GM23338 (cell line): Measurements from ENCODE around the gene EDNRB. TPM values are rescaled to one million over a fixed set of nuclear protein-coding genes. Genes with fewer than 3 reads are reported as not detected.
A peak's percentile ranks its signal among the peaks of the same experiment; 100 is the strongest.

Source experiments
- ATAC-seq: fragments of 200-7000 bp; cut with Tn5 transposase; 3 replicates; pipeline ENCODE4 v1.9.1; 2020
- DNase-seq: peaks from one replicate; pipeline ENCODE4 v3.0.0-alpha.2; 2015; ENCODE audit warnings: low spot score
- H2AFZ ChIP-seq: fragments of 200-600 bp; sonication (generic); 2 replicates; pipeline ENCODE4 v1.8.0; 2016; ENCODE audit warnings: antibody characterized with exemption, mild to moderate bottlenecking, moderate library complexity
- H3F3A ChIP-seq: fragments of 200-600 bp; sonication (generic); replicated peaks from 2 replicates; pipeline ENCODE4 v1.8.0; 2017; ENCODE audit warnings: antibody characterized with exemption, mixed run types, low read depth
- H3K27ac ChIP-seq: fragments of 200-600 bp; sonication (generic); 2 replicates; pipeline ENCODE4 v1.6.1; 2016; ENCODE audit warnings: low read depth
- H3K27me3 ChIP-seq: fragments of 200-600 bp; sonication (generic); 2 replicates; pipeline ENCODE4 v1.8.0; 2016; ENCODE audit warnings: mild to moderate bottlenecking, mixed run types, moderate library complexity; ENCODE audit not compliant: insufficient read depth
- H3K36me3 ChIP-seq: fragments of 200-600 bp; sonication (generic); 2 replicates; pipeline ENCODE4 v1.8.0; 2016; ENCODE audit warnings: mild to moderate bottlenecking; ENCODE audit not compliant: insufficient read depth
- H3K4me1 ChIP-seq: fragments of 200-600 bp; sonication (generic); 2 replicates; pipeline ENCODE4 v1.8.0; 2016; ENCODE audit warnings: mild to moderate bottlenecking, moderate library complexity; ENCODE audit not compliant: insufficient read depth
- H3K4me2 ChIP-seq: fragments of 200-600 bp; sonication (generic); 2 replicates; pipeline ENCODE4 v1.7.1; 2017; ENCODE audit warnings: mixed run types
- H3K4me3 ChIP-seq: fragments of 200-600 bp; sonication (generic); 2 replicates; pipeline ENCODE4 v1.6.1; 2016; ENCODE audit warnings: mixed run types
- H3K79me2 ChIP-seq: fragments of 200-600 bp; sonication (generic); replicated peaks from 2 replicates; pipeline ENCODE4 v1.8.0; 2017; ENCODE audit warnings: mild to moderate bottlenecking; ENCODE audit not compliant: insufficient read depth
- H3K9me2 ChIP-seq: fragments of 200-600 bp; sonication (generic); 2 replicates; pipeline ENCODE4 v1.8.0; 2017; ENCODE audit not compliant: insufficient read depth
- H4K20me1 ChIP-seq: fragments of 200-600 bp; sonication (generic); replicated peaks from 2 replicates; pipeline ENCODE4 v1.8.0; 2017; ENCODE audit warnings: mild to moderate bottlenecking; ENCODE audit not compliant: insufficient read depth
- H3K27ac Mint-ChIP-seq: 2 replicates; pipeline ENCODE4 v1.8.0; 2020; ENCODE audit warnings: inconsistent platforms, mild to moderate bottlenecking, moderate library complexity, mixed read lengths
- H3K27me3 Mint-ChIP-seq: 3 replicates; pipeline ENCODE4 v1.8.0; 2022; ENCODE audit warnings: low read depth, mild to moderate bottlenecking, moderate library complexity, mixed read lengths, inconsistent platforms; ENCODE audit not compliant: insufficient read depth, poor library complexity
- H3K36me3 Mint-ChIP-seq: 3 replicates; pipeline ENCODE4 v1.8.0; 2021; ENCODE audit warnings: low read depth, mild to moderate bottlenecking, inconsistent platforms, moderate library complexity, mixed read lengths
- H3K4me1 Mint-ChIP-seq: 3 replicates; pipeline ENCODE4 v1.8.0; 2020; ENCODE audit warnings: mild to moderate bottlenecking, inconsistent platforms, mixed read lengths
- H3K4me3 Mint-ChIP-seq: 3 replicates; pipeline ENCODE4 v1.8.0; 2021; ENCODE audit warnings: moderate library complexity, mild to moderate bottlenecking, inconsistent platforms, mixed read lengths
- H3K9me3 Mint-ChIP-seq: 3 replicates; pipeline ENCODE4 v1.8.0; 2020; ENCODE audit warnings: moderate library complexity, mild to moderate bottlenecking, inconsistent platforms, mixed read lengths
- CREB1 ChIP-seq: fragments of 250-450 bp; sonication (Bioruptor Pico); IDR thresholded peaks from 2 replicates; pipeline ENCODE4 v1.5.0; 2020; ENCODE audit warnings: low read depth, mild to moderate bottlenecking, moderate library complexity
- EZH2 ChIP-seq: fragments of 200-600 bp; sonication (generic); IDR thresholded peaks from one replicate; pipeline ENCODE4 v1.8.0; 2017; ENCODE audit warnings: antibody characterized with exemption, mild to moderate bottlenecking, low read depth; ENCODE audit not compliant: unreplicated experiment
- JUNB ChIP-seq: IDR thresholded peaks from one replicate; pipeline ENCODE4 v1.6.1; 2016; ENCODE audit warnings: antibody characterized with exemption; ENCODE audit not compliant: unreplicated experiment
- NANOG ChIP-seq: IDR thresholded peaks from 2 replicates; pipeline ENCODE4 v1.6.1; 2016; ENCODE audit warnings: antibody characterized with exemption, borderline replicate concordance
- POLR2AphosphoS5 ChIP-seq: IDR thresholded peaks from 2 replicates; pipeline ENCODE4 v1.6.1; 2016; ENCODE audit warnings: antibody characterized with exemption, low read depth
- STAT1 ChIP-seq: IDR thresholded peaks from one replicate; pipeline ENCODE4 v1.6.1; 2016; ENCODE audit warnings: antibody characterized with exemption; ENCODE audit not compliant: unreplicated experiment
- ZNF114 ChIP-seq: fragments of 250-450 bp; sonication (Bioruptor Pico); IDR thresholded peaks from 2 replicates; pipeline ENCODE4 v1.5.0; 2020; ENCODE audit warnings: mild to moderate bottlenecking, moderate library complexity
- ZNF331 ChIP-seq: fragments of 250-450 bp; sonication (Bioruptor Pico); IDR thresholded peaks from 2 replicates; pipeline ENCODE4 v1.5.0; 2020; ENCODE audit warnings: low read depth, mild to moderate bottlenecking, moderate library complexity
- polyA plus RNA-seq: library from polyadenylated mRNA; unstranded; fragments of >200 nt; fragmentation: Nextera tagmentation; extraction: Ambion mirVana; gene quantifications from 2 replicates; pipeline ENCODE4 v1.2.1, GENCODE V29; 2016
- total RNA-seq: library from RNA; depleted of rRNA; stranded (reverse); fragments of >200 nt; shearing (Covaris generic); gene quantifications from 2 replicates; pipeline ENCODE4 v1.2.3, GENCODE V29; 2014
- TF ChIP-seq, protein P1 (sequence below): IDR thresholded peaks from one replicate; pipeline ENCODE4 v1.6.1; 2018; ENCODE audit warnings: antibody characterized with exemption; ENCODE audit not compliant: unreplicated experiment
- TF ChIP-seq, protein P2 (sequence below): fragments of 250-450 bp; sonication (Bioruptor Pico); IDR thresholded peaks from 2 replicates; pipeline ENCODE4 v1.5.0; 2020; ENCODE audit warnings: mild to moderate bottlenecking, moderate library complexity
- TF ChIP-seq, protein P3 (sequence below): IDR thresholded peaks from 2 replicates; pipeline ENCODE4 v1.6.1; 2016; ENCODE audit warnings: antibody characterized with exemption

The EDNRB gene
- total and polyA plus RNA-seq, 2 experiments from 2014 or later: 27.9 to 28.9 TPM

DNA sequence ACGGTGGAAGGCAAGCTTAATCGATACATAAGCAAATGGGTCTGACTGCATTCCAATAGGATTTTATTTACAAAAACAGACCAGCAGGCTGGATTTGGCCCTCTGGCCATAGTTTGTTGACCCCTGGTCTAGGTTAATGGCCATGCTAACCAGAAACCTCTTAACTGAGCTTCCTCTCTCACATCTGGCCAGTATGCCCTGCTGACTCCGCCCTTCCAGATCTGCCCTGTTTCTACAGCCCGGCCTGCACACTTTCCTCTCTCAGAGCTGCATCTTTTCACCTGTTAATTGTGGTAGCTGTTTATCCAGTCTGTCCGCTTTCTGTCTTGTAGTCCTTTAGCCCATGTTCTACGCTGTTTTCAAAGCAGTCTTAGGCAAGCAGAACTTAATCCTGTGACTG lies 25.6 kb downstream of the EDNRB start:
- no peak overlapping the region for H3K4me3 ChIP-seq
- no peaks in the 10 kb centered on the region for H3K27me3 Mint-ChIP-seq
- no peaks in the 10 kb centered on the region for H3K79me2 ChIP-seq
- no peaks in the 10 kb centered on the region for H3K9me3 Mint-ChIP-seq
- no peak for TF ChIP-seq POLR2AphosphoS5
- no peak for TF ChIP-seq CREB1
- TF ChIP-seq JUNB: no peak
- TF ChIP-seq, protein P1, sequence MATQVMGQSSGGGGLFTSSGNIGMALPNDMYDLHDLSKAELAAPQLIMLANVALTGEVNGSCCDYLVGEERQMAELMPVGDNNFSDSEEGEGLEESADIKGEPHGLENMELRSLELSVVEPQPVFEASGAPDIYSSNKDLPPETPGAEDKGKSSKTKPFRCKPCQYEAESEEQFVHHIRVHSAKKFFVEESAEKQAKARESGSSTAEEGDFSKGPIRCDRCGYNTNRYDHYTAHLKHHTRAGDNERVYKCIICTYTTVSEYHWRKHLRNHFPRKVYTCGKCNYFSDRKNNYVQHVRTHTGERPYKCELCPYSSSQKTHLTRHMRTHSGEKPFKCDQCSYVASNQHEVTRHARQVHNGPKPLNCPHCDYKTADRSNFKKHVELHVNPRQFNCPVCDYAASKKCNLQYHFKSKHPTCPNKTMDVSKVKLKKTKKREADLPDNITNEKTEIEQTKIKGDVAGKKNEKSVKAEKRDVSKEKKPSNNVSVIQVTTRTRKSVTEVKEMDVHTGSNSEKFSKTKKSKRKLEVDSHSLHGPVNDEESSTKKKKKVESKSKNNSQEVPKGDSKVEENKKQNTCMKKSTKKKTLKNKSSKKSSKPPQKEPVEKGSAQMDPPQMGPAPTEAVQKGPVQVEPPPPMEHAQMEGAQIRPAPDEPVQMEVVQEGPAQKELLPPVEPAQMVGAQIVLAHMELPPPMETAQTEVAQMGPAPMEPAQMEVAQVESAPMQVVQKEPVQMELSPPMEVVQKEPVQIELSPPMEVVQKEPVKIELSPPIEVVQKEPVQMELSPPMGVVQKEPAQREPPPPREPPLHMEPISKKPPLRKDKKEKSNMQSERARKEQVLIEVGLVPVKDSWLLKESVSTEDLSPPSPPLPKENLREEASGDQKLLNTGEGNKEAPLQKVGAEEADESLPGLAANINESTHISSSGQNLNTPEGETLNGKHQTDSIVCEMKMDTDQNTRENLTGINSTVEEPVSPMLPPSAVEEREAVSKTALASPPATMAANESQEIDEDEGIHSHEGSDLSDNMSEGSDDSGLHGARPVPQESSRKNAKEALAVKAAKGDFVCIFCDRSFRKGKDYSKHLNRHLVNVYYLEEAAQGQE: no peak
- no peak for TF ChIP-seq ZNF331 (CRISPR knock-in tag)
- no peak for TF ChIP-seq ZNF114 (CRISPR knock-in tag)
- peak; percentile 11 for DNase-seq
- H3K4me2 ChIP-seq: no peak overlapping the region
- H3K9me2 ChIP-seq: no peaks in the 10 kb centered on the region; the same call in 1 of the 2 replicates
- H2AFZ ChIP-seq: 0 out of 2 replicates have a peak overlapping the region, but pooled peaks have one; percentile 9
- H3K4me1 Mint-ChIP-seq: peaks cover 13% of the 10 kb centered on the region
- no peaks in the 10 kb centered on the region for H3F3A ChIP-seq
- peaks cover 6% of the 10 kb centered on the region; the same call in 1 of the 2 replicates for H3K4me1 ChIP-seq
- H3K36me3 ChIP-seq: no peaks in the 10 kb centered on the region
- H3K27me3 ChIP-seq: no peaks in the 10 kb centered on the region
- no peak overlapping the region for H3K27ac ChIP-seq
- no peaks in the 10 kb centered on the region for H4K20me1 ChIP-seq
- no peak overlapping the region for H3K27ac Mint-ChIP-seq
- H3K36me3 Mint-ChIP-seq: peaks cover 1% of the 10 kb centered on the region
- peak; percentile 42; the same call in 2 of the 3 replicates for ATAC-seq
- no peak overlapping the region for H3K4me3 Mint-ChIP-seq

DNA sequence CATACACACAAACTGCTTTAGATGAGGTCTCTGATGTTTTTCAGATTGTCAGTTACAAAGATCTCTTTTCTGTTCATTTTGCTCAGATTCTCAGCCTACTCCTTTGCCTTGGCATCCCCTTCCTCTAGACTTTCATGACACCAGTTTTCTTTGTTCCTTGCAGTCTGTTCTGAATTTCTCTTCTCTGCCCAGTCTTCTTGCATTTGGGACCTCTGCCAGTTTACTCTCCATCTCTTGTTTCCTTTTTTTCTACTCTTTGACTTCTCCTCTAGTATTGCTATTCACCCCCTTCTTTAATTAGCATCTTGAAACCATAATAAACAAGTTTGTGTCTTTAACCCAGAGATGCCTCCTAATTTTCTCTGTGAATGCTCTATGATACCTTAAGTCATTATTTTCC lies 26.1 kb downstream of the EDNRB start:
- DNase-seq (no peak), ATAC-seq (no peak)
- Histone ChIP-seq H3K9me2 (no peaks in the 10 kb centered on the region; the same call in 1 of the 2 replicates), H4K20me1 (no peaks in the 10 kb centered on the region), H2AFZ (no peak overlapping the region), H3K36me3 (no peaks in the 10 kb centered on the region), H3K4me2 (no peak overlapping the region), H3K27me3 (no peaks in the 10 kb centered on the region), H3K27ac (no peak overlapping the region), H3K4me3 (no peak overlapping the region), H3F3A (no peaks in the 10 kb centered on the region), H3K4me1 (peaks cover 6% of the 10 kb centered on the region; the same call in 1 of the 2 replicates), H3K79me2 (no peaks in the 10 kb centered on the region)
- Mint-ChIP-seq H3K4me3 (no peak overlapping the region), H3K36me3 (no peaks in the 10 kb centered on the region; the same call in 2 of the 3 replicates), H3K4me1 (peaks cover 12% of the 10 kb centered on the region), H3K27me3 (no peaks in the 10 kb centered on the region), H3K27ac (no peak overlapping the region), H3K9me3 (no peaks in the 10 kb centered on the region)
- TF ChIP-seq EZH2: no peak
- TF ChIP-seq ZNF114 (CRISPR knock-in tag): no peak
- no peak for TF ChIP-seq STAT1
- TF ChIP-seq, protein P2, sequence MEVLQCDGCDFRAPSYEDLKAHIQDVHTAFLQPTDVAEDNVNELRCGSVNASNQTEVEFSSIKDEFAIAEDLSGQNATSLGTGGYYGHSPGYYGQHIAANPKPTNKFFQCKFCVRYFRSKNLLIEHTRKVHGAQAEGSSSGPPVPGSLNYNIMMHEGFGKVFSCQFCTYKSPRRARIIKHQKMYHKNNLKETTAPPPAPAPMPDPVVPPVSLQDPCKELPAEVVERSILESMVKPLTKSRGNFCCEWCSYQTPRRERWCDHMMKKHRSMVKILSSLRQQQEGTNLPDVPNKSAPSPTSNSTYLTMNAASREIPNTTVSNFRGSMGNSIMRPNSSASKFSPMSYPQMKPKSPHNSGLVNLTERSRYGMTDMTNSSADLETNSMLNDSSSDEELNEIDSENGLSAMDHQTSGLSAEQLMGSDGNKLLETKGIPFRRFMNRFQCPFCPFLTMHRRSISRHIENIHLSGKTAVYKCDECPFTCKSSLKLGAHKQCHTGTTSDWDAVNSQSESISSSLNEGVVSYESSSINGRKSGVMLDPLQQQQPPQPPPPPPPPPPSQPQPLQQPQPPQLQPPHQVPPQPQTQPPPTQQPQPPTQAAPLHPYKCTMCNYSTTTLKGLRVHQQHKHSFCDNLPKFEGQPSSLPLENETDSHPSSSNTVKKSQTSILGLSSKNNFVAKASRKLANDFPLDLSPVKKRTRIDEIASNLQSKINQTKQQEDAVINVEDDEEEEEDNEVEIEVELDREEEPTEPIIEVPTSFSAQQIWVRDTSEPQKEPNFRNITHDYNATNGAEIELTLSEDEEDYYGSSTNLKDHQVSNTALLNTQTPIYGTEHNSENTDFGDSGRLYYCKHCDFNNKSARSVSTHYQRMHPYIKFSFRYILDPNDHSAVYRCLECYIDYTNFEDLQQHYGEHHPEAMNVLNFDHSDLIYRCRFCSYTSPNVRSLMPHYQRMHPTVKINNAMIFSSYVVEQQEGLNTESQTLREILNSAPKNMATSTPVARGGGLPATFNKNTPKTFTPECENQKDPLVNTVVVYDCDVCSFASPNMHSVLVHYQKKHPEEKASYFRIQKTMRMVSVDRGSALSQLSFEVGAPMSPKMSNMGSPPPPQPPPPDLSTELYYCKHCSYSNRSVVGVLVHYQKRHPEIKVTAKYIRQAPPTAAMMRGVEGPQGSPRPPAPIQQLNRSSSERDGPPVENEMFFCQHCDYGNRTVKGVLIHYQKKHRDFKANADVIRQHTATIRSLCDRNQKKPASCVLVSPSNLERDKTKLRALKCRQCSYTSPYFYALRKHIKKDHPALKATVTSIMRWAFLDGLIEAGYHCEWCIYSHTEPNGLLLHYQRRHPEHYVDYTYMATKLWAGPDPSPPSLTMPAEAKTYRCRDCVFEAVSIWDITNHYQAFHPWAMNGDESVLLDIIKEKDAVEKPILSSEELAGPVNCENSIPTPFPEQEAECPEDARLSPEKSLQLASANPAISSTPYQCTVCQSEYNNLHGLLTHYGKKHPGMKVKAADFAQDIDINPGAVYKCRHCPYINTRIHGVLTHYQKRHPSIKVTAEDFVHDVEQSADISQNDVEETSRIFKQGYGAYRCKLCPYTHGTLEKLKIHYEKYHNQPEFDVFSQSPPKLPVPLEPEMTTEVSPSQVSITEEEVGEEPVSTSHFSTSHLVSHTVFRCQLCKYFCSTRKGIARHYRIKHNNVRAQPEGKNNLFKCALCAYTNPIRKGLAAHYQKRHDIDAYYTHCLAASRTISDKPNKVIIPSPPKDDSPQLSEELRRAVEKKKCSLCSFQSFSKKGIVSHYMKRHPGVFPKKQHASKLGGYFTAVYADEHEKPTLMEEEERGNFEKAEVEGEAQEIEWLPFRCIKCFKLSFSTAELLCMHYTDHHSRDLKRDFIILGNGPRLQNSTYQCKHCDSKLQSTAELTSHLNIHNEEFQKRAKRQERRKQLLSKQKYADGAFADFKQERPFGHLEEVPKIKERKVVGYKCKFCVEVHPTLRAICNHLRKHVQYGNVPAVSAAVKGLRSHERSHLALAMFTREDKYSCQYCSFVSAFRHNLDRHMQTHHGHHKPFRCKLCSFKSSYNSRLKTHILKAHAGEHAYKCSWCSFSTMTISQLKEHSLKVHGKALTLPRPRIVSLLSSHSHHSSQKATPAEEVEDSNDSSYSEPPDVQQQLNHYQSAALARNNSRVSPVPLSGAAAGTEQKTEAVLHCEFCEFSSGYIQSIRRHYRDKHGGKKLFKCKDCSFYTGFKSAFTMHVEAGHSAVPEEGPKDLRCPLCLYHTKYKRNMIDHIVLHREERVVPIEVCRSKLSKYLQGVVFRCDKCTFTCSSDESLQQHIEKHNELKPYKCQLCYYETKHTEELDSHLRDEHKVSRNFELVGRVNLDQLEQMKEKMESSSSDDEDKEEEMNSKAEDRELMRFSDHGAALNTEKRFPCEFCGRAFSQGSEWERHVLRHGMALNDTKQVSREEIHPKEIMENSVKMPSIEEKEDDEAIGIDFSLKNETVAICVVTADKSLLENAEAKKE: no peak
- no peak for TF ChIP-seq ZNF331 (CRISPR knock-in tag)
- TF ChIP-seq, protein P3, sequence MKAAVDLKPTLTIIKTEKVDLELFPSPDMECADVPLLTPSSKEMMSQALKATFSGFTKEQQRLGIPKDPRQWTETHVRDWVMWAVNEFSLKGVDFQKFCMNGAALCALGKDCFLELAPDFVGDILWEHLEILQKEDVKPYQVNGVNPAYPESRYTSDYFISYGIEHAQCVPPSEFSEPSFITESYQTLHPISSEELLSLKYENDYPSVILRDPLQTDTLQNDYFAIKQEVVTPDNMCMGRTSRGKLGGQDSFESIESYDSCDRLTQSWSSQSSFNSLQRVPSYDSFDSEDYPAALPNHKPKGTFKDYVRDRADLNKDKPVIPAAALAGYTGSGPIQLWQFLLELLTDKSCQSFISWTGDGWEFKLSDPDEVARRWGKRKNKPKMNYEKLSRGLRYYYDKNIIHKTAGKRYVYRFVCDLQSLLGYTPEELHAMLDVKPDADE: no peak
- TF ChIP-seq NANOG: no peak
